Stimulated activated CD4-positive, alpha-beta T cell treated with anti-CD3 and anti-CD28 coated beads, Interleukin-1b, Interleukin-23, amount 100 ng/mL, for 1 hour (primary cell): ENCODE data around the gene ATP6AP2.
"Not testable (repeated sequence)": the region's sequence is repeated elsewhere in the genome, so short reads cannot be mapped to it uniquely, and the experiment has no call there.

Source experiments
- DNase-seq, 2 donors: peaks; one replicate each; pipeline ENCODE4 v3.0.0-alpha.2; 2020; ENCODE audit warnings: low read depth in 2 of 2

Gene ATP6AP2

GRCh38 chrX:40575411-40575810, 5.4 kb upstream of the ATP6AP2 start:
- not testable (repeated sequence) for DNase-seq

GRCh38 chrX:40576291-40576690, 4.5 kb upstream of the ATP6AP2 start:
- DNase-seq = no peak

DNA sequence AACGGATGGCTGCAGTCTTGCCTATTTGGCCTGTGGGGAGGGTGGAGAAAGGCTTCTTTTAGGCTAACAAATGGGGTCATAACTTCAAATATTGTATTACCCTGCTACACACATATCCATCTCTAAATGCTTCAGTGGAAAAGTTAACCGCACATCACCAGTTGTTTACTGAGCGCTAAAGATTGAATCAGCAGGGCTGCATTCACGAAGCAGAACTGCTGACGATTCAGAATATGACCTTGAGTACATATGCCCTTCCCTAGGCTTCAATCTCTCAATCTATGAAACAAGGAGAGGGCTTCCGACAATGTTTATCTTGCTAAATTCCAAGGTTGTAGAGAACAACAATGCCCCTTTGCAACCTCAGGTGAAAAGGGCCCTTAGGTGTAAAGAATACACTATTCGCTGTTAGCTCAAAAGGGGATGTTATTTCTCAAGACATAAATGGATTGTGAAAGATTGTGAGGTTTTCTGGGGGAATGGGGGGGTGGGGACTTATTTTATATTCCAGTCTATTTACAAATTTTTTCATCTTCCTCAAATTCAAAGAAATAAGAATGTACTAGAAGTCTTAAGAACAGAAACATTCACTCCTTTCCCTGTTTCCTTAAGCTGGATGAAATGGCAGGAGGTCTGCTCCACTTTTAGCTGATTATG, 2.6 kb upstream of the ATP6AP2 start:
- DNase-seq = no peak

DNA sequence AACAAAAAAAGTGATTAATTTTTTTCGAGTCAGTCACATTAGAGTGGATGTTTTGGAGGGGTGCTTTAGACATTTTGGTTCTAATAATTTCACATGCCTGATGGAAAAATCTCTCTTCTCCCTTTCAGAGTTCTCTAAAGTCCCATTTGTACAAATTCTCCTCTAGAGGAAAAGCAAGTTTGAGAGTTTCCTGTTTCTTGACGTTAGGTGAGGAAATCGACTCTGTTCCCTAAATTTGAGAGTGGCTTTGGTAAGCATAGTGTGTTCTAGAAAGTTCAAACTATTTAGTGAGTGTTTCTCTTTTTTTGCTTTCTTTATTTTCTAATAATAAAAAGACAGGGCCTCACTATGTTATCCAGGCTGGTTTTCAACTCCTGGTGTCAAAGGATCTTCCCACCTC, 1.6 kb upstream of the ATP6AP2 start:
- DNase-seq = no peak

GRCh38 chrX:40579900-40580536, 752 bp upstream of the ATP6AP2 start:
- DNase-seq = no peak

DNA sequence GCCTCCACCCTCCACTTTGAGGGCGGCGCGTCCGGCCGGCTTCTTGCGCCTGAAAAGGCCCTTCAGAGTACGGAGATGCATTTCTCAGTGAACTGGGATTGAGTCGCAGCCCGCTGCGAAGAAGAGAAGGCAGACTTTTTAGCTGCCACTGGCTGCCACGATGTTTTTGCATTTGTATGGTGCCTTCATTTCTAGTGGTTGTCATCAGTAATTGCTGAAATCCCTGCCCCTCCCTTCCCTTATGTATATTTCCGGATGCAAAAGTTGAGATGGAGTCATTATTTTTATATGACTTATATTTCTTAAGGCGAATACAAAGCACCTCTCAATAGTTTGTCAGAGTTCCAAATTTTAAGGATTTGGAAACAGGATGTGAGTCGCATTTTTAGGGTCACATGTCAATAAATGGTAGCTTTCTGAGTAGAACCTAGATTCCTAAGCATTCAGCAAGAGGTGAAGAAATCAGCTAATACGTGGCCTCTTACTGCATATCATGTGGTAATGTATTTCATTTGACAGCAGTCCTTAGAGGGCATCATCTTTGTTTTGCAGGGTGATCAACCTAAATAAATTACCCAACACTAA, 658 bp downstream of the ATP6AP2 start:
- no peak for DNase-seq

- DNase-seq = not testable (repeated sequence)
These were observed 1.4 kb downstream of the ATP6AP2 start for GRCh38 chrX:40582178-40582577.

DNA sequence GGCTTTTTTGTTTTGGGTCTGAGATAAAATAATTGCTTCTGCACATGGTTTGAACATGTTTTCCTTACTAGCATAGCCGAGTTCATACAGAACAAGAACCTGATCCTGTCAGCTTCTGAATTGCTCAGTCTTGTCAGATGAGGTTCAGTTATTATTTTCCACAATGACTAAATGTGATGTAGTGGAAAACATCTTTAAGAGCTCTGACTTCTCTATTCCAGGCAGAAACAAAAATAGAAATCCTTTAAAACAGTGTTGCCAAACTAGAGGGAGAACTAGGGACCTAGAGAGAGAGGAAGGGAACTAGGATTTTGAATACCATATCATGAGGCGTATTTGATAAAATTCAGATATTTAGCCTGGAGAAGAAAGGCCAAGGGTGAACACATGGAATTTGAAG, 2.0 kb downstream of the ATP6AP2 start:
- no peak for DNase-seq

DNA sequence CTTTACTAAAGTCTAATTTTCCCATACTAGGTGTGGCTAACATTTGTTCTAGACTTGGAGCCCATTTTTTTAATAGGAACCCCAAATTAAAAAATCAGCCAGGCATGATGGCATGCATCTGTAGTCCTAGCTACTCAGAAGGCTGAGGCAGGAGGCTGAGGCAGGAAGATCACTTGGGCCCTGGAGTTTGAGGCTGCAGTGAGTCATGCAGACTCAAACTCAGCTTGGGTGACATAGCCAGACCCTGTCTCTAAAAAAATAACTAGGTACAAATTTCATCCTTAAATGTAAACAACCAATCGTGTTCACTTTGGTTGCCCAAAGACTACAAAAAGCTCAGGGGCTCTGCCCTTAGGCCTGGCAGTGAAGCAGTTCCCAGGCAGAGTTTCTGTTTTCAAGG, 6.9 kb downstream of the ATP6AP2 start:
- not testable (repeated sequence) for DNase-seq

GRCh38 chrX:40589616-40590321, 9.0 kb downstream of the ATP6AP2 start:
- DNase-seq = not testable (repeated sequence)

- DNase-seq = no peak
These were observed 22.7 kb downstream of the ATP6AP2 start for GRCh38 chrX:40603446-40603845.

DNA sequence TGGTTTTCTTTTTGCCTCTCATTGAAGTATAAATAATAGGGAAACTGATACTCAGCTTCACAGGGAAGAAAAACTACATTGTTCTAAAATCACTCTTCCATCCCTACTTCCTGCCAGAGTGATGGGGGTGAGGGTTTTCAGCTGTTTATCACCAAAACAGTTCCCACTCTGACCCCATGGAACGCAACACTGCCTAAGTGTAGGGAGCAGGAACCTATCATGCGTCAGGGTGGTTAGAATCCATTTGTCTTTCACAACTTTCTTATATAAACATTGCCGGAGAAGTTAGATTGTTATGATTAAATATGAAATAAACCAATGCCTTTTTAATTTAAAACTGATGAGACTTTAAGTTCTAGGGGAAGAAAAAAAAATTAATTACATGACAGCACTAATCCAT, 26.6 kb downstream of the ATP6AP2 start:
- DNase-seq = no peak

DNA sequence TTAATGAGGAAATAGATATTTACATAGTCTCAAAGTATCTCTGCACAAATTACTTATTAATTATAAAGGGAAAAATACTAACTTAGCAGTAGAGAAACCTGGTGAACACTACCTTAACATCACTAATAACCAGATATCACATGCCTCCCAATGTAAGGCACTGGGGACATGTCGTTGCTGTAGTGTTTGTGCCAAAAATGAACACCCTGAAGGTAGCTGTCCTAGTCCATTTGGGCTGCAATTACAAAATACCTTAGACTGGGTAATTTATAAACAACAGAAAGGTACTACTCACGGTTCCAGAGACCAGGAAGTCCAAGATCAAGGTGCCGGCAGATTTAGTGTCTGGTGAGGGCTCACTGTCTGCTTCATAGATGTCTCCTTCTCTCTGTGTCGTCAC, 31.7 kb downstream of the ATP6AP2 start:
- DNase-seq = no peak

DNA sequence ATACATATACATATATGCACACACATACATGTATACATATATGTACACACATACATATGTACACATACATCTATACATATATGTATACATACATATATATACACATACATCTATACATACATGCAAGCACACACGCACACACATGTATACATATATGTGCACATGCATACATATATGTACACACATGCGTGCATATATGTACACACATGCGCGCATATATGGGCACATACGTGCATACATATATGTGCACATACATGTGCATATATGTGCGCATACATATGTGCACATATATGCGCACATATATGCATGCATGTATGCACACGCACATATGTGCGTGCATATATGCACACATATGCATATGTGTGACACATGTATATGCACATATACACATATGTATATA, 35.2 kb downstream of the ATP6AP2 start:
- no peak for DNase-seq

DNA sequence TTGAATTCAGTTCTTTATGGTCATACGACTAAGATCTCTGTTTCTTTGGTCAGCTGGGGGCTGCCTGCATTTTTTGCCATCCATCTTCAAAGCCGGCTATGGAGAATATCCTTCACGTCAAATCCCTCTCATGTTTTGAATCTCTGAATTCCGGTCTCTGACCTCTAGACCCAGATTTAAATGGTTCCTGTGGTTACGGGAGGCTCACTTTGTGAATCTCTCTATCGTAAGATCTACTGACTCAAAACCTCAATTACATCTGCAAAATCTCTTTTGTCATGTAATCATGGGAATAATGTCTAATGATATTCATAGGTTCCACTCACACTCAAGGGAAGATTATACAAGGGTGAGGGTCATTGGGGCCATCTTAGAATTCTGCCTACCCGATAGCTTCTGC, 36.8 kb downstream of the ATP6AP2 start:
- DNase-seq = no peak

DNA sequence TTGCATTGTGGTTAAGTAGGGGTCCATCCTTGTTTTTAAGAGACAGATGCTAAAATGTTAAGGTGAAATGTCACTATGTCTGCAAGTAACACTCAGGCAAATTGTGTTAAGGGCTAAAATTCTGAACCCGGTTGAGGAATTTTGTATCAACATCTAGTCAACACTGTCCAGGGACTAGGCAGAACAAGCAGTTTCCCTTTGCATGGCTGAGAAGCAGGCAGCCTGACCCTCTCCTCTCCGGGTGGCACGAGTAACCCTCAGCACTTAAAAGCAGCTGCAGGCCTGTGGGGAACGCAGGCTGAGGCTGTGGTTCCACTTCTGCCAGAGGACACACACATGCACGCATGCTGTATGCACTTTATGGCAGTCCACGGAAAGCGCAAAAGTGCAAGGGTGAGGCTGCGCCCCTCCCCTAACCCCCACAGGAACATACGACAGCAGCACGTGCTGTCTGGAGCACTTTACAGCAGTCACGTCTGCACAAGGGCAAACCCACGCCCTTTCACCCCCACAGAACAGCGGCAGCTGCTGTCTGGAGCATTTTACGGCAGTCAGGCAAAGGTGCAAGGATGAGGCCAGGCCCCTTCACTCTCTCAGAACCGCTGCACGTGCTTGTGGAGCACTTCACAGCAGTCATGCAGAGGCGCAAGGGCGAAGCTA, 41.8 kb downstream of the ATP6AP2 start:
- DNase-seq = no peak

- no peak for DNase-seq
These were observed 42.4 kb downstream of the ATP6AP2 start, which contains the start of gene MPC1L for GRCh38 chrX:40623139-40623536. Gene MPC1L (plus strand): TSS chrX:40623428. CDS start chrX:40623566, 138 bp downstream.

GRCh38 chrX:40623665-40624064, 42.9 kb downstream of the ATP6AP2 start:
- DNase-seq = no peak

- no peak for DNase-seq
These were observed 44.5 kb downstream of the ATP6AP2 start for GRCh38 chrX:40625294-40625693.

- DNase-seq = no peak
These were observed 47.7 kb downstream of the ATP6AP2 start for GRCh38 chrX:40628506-40628905.

DNA sequence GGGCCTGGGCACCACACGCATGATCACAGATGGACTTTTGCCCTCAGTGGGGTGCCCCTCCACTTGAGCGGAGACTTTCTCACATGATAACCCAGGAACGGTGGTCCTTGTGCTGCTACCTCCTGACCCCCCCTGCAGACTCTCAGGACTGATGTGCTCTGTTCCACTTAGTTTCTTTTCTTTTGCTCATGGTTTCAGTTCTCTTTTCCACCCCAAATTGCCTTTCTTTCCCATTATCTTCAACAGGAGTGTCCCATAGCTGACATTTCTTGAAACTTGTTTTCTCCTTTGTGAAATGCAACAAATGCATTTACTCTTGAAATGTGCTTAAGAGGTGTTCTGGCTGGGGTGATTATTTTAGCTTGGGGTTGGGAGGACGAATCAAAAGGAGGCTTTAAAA, 51.4 kb downstream of the ATP6AP2 start:
- no peak for DNase-seq

- no peak for DNase-seq
These were observed 56.9 kb downstream of the ATP6AP2 start for GRCh38 chrX:40637687-40638086.
